SK-N-SH treated with all-trans-retinoic acid at 6 μM for 48 hours (cell line): Measurements from ENCODE around the gene HLCS.

Experiments used
- ATAC-seq: fragments of 200-7000 bp; cut with Tn5 transposase; 3 replicates; pipeline ENCODE4 v1.9.1; 2020; ENCODE audit warnings: mild to moderate bottlenecking, moderate library complexity
- ARNTL ChIP-seq: fragments of 450-650 bp; formaldehyde crosslinking; IDR thresholded peaks from 2 replicates; pipeline ENCODE4 v1.5.0; 2020; ENCODE audit warnings: low read depth, mild to moderate bottlenecking, moderate library complexity, borderline replicate concordance
- BACH2 ChIP-seq: fragments of 250-450 bp; sonication (Bioruptor Pico); IDR thresholded peaks from 2 replicates; pipeline ENCODE4 v1.9.0; 2021; ENCODE audit warnings: mild to moderate bottlenecking, borderline replicate concordance
- CREB5 ChIP-seq: fragments of 250-450 bp; sonication (Bioruptor Pico); IDR thresholded peaks from 2 replicates; pipeline ENCODE4 v1.5.1; 2020; ENCODE audit warnings: low read depth, mild to moderate bottlenecking, moderate library complexity
- CSRNP3 ChIP-seq: fragments of 250-450 bp; sonication (Bioruptor Pico); IDR thresholded peaks from 2 replicates; pipeline ENCODE4 v1.5.1; 2021; ENCODE audit warnings: mild to moderate bottlenecking, moderate library complexity
- ISL1 ChIP-seq: fragments of 250-450 bp; sonication (Bioruptor Pico); IDR thresholded peaks from 2 replicates; pipeline ENCODE4 v2.1.2; 2022; ENCODE audit warnings: mild to moderate bottlenecking, moderate library complexity
- OSR1 ChIP-seq: fragments of 250-450 bp; sonication (Bioruptor Pico); IDR thresholded peaks from 2 replicates; pipeline ENCODE4 v1.8.0; 2022; ENCODE audit warnings: moderate library complexity, mild to moderate bottlenecking, inconsistent platforms
- POU6F1 ChIP-seq: fragments of 250-450 bp; sonication (Bioruptor Pico); IDR thresholded peaks from 2 replicates; pipeline ENCODE4 v1.8.0; 2021; ENCODE audit warnings: low read depth, mild to moderate bottlenecking, moderate library complexity, borderline replicate concordance
- PPARA ChIP-seq: fragments of 250-450 bp; sonication (Bioruptor Pico); IDR thresholded peaks from 2 replicates; pipeline ENCODE4 v1.5.0; 2020; ENCODE audit warnings: mild to moderate bottlenecking, borderline replicate concordance
- TSHZ2 ChIP-seq: fragments of 250-450 bp; sonication (Bioruptor Pico); IDR thresholded peaks from 2 replicates; pipeline ENCODE4 v1.5.0; 2020; ENCODE audit warnings: mild to moderate bottlenecking, moderate library complexity
- ZFP3 ChIP-seq: fragments of 250-450 bp; sonication (Bioruptor Pico); IDR thresholded peaks from 2 replicates; pipeline ENCODE4 v1.5.0; 2020; ENCODE audit warnings: mild to moderate bottlenecking, moderate library complexity
- ZFP30 ChIP-seq: fragments of 450-650 bp; formaldehyde crosslinking; IDR thresholded peaks from 2 replicates; pipeline ENCODE4 v1.5.0; 2022; ENCODE audit warnings: mild to moderate bottlenecking, moderate library complexity
- ZNF70 ChIP-seq: fragments of 450-650 bp; formaldehyde crosslinking; IDR thresholded peaks from 2 replicates; pipeline ENCODE4 v1.5.0; 2020; ENCODE audit warnings: mild to moderate bottlenecking, moderate library complexity
- ZNF8 ChIP-seq: fragments of 450-650 bp; formaldehyde crosslinking; IDR thresholded peaks from 2 replicates; pipeline ENCODE4 v1.5.0; 2020; ENCODE audit warnings: mild to moderate bottlenecking, moderate library complexity

HLCS gene

GRCh38 chr21:36791695-36792470 is 174.6 kb downstream of the HLCS start:
- no peak for ATAC-seq
- TF ChIP-seq PPARA (CRISPR knock-in tag) = no peak
- TF ChIP-seq CSRNP3 = no peak
- no peak for TF ChIP-seq ZNF70 (CRISPR knock-in tag)
- no peak for TF ChIP-seq ARNTL (CRISPR knock-in tag)
- no peak for TF ChIP-seq ISL1
- no peak for TF ChIP-seq TSHZ2 (CRISPR knock-in tag)

GRCh38 chr21:36791180-36791579 is 175.3 kb downstream of the HLCS start:
- ATAC-seq = no peak
- TF ChIP-seq CREB5 = no peak
- TF ChIP-seq ARNTL (CRISPR knock-in tag) = no peak
- no peak for TF ChIP-seq BACH2 (CRISPR knock-in tag)

GRCh38 chr21:36790616-36791015 is 175.9 kb downstream of the HLCS start:
- TF ChIP-seq ARNTL (CRISPR knock-in tag) (no peak), POU6F1 (CRISPR knock-in tag) (no peak), ZNF8 (CRISPR knock-in tag) (no peak)
- no peak for ATAC-seq

GRCh38 chr21:36788120-36788638 is 178.3 kb downstream of the HLCS start:
- no peak for ATAC-seq
- TF ChIP-seq CREB5 (no peak), ZFP30 (CRISPR knock-in tag) (no peak)

GRCh38 chr21:36786186-36786585 is 180.3 kb downstream of the HLCS start:
- ATAC-seq = no peak

More at GRCh38 chr21:36786186-36786585, 180.3 kb downstream of the HLCS start:
- TF ChIP-seq TSHZ2 (CRISPR knock-in tag) (no peak), OSR1 (CRISPR knock-in tag) (no peak), ZFP3 (no peak)
